Heart left ventricle (tissue), 13 donors: ENCODE data around the gene TIAM2.

Experiments
- POLR2A ChIP-seq, 2 donors: fragments of 450-650 bp; IDR thresholded peaks; one replicate each; pipeline ENCODE4 v1.6.1; 2017; ENCODE audit warnings: antibody characterized with exemption in 2 of 2, mild to moderate bottlenecking in 2 of 2, moderate library complexity in 2 of 2
- TF ChIP-seq, protein P1 (sequence below), 12 donors: fragments of 200-600 bp; sonication (generic) in 4 of 12; IDR thresholded peaks; one replicate each; pipeline versions ENCODE4 v1.5.0 to v1.8.0; 2018 to 2022; ENCODE audit warnings: antibody characterized with exemption in 12 of 12, mild to moderate bottlenecking in 5 of 12
- donor health status: ischemic (EF 13 %, LVEDD 7.1; RV severe dilation, severe dysfunction).
- donor health status: DM: no; HTN: yes; CAD: no.
- donor health status: DM: no; HTN: no; CAD: no.
- donor health status: ischemic (EF 25% LVEDD 6.9; RV normal size, moderate dysfunction).
- donor health status: ischemic (EF 25% LVEDD 5.7; RV mildly dilated, moderate dysfunction).
- donor health status: ischemic (EF 35%, LVEDD 5.7; RV mildly dilated, moderate dysfunction).
- donor health status: nonischemic (EF 11% LVEDD 7.7; RV severe dilation, severe dysfunction).
- donor health status: DM: yes; HTN: yes; CAD: no.
- donor health status: PGD.
- donor health status: ischemic (EF 29% LVEDD 5.4; RV normal size, mild dysfunction).
- donor health status: nonischemic (EF 23%, LVEDD 6.1; RV moderate dilation, normal function).

DNA sequence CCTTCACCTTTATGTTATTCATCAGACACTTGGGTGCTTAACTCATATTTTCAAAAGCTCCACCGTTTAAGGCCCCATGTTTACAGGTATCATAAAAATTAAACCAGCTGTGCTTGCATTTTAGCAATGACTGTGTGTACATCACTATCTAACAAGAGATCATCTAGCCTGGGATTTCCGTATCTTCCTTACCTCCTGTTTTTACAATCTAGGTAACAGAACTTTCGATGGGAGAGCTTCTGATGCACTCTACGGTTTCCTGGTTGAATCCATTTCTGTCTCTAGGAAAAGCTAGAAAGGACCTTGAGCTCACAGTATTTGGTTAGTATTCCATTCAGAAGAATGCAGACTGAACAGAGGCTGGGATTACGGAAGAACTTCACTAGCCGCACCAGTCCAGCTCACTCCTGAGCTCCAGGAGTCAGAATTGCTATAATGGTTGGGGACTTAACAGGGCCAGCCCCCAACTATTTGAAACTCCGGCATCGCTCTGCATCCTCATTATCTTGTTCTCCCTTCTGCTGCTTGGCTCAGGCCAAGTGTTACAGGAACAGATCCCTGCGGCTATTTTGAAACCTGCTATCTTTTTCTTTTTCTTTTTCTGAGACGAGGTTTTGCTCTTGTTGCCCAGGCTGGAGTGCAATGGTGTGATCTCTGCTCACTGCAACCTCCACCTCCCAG is 255.7 kb downstream of the TIAM2 start:
- TF ChIP-seq, protein P1, sequence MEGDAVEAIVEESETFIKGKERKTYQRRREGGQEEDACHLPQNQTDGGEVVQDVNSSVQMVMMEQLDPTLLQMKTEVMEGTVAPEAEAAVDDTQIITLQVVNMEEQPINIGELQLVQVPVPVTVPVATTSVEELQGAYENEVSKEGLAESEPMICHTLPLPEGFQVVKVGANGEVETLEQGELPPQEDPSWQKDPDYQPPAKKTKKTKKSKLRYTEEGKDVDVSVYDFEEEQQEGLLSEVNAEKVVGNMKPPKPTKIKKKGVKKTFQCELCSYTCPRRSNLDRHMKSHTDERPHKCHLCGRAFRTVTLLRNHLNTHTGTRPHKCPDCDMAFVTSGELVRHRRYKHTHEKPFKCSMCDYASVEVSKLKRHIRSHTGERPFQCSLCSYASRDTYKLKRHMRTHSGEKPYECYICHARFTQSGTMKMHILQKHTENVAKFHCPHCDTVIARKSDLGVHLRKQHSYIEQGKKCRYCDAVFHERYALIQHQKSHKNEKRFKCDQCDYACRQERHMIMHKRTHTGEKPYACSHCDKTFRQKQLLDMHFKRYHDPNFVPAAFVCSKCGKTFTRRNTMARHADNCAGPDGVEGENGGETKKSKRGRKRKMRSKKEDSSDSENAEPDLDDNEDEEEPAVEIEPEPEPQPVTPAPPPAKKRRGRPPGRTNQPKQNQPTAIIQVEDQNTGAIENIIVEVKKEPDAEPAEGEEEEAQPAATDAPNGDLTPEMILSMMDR (IDR thresholded peaks at IDR 0.05): no peak
- no peak for TF ChIP-seq POLR2A (IDR thresholded peaks at IDR 0.05)
